Activated CD8-positive, alpha-beta memory T cell treated with anti-CD3 and anti-CD28 coated beads for 36 hours (primary cell): ENCODE measurements around the gene SPATC1L. TPM values are rescaled to one million over a fixed set of nuclear protein-coding genes. Genes with fewer than 3 reads are reported as not detected.
"Not testable (repeated sequence)": the region's sequence is repeated elsewhere in the genome, so short reads cannot be mapped to it uniquely, and the experiment has no call there.

Experiments
- CTCF ChIA-PET: fragments of 350-600 bp; sonication (Branson Sonifier 250); formaldehyde crosslinking; loops from one replicate; lab custom pipeline; 2021; ENCODE audit warnings: antibody characterized with exemption; lab: Charles Lee
- POLR2A ChIA-PET: fragments of 350-600 bp; sonication (Branson Sonifier 250); formaldehyde crosslinking; loops from one replicate; lab custom pipeline; 2021; ENCODE audit warnings: antibody characterized with exemption; lab: Charles Lee
- total RNA-seq, 2 experiments: library from RNA; stranded (reverse); gene quantifications; one replicate each; pipeline ENCODE4 v1.2.3, GENCODE V29; 2021

Gene SPATC1L
- total RNA-seq, 2 experiments from 2014 or later: 5.0 to 5.9 TPM

DNA sequence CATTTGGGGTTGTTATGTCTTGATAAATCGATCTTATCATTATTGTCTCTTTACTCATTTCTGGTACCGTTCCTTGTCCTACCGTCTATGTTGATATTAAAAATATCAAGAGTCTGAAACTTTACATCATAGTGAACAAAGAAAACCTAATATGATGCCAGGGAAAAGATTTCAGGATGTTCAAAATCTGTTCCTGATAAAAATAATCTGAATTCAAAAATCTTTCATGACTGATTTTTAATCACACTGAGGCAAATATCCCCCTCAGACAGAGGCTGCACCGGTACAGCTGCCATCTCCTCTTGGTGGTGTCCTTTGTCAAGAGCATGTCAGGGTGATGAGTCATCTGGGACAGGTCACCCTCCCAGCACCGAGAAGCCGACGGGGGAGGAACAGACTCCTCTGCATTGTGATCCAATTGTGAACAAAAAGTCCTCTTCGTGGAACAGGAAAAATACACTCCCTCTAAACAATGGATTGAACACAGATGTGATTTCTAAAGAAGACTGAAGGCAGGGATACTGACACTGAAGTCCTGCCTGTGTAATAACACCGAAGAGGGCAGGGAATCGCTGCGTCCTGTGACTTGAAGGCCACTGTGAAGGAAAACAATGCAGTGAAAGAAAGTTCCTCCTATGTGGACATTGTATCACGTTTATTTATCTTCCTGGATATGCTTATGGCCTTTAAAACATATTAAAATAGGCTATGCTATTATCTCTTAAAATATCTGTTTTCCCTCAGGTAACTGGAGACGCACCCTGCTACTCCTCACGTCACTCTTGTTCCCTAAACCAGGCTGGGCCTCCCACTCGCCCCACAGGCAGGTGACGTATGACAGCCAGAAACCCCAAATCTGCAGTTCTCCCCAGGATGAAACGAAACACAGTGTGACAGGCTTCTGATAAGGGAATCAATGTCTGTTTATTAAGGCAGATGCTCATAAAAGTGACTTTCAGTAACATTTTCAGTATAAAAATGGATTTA, 4.3 kb upstream of the SPATC1L start:
- CTCF ChIA-PET: no interaction called here
- POLR2A ChIA-PET: no interaction called here

DNA sequence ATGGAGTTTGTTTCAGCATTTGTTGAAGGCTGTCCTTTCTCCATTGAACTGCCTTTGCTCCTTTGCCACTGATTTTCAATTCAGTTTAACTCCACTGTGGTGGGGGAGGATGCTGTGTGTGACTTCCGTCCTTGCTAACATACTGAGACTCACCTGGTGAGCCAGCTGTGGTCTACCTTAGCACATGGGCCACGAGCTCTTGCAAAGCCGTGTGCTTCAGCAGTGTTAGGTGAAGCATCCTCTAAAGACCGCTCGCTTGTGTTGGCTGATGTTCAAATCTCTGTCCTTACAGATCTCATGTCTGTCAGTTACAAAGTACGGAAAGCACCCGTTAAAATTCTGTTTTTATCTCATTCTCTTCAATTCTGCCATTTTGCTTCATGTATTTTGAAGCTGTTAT, 3.6 kb upstream of the SPATC1L start:
- POLR2A ChIA-PET: no interaction called here

DNA sequence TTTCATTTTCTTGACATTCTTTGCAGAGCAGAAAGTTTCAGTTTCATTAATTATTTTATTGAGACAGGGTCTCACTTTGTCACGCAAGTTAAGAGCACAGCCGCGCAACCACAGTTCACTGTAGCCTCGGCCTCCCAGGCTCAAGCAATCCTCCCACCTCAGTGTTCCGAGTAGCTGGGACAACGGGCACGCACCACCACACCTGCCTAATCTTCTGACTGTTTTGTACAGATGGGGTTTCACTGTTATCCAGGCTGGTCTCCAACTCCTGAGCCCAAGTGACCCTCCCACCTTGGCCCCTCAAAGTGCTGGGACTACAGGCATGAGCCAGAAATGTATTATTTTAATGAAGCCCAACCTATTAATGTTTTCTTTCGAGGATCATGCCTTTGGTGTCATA, 3.0 kb upstream of the SPATC1L start:
- ChIA-PET CTCF (no interaction called here), POLR2A (no interaction called here)

More for the DNA sequence above, 3.6 kb upstream of the SPATC1L start:
- CTCF ChIA-PET: no interaction called here

DNA sequence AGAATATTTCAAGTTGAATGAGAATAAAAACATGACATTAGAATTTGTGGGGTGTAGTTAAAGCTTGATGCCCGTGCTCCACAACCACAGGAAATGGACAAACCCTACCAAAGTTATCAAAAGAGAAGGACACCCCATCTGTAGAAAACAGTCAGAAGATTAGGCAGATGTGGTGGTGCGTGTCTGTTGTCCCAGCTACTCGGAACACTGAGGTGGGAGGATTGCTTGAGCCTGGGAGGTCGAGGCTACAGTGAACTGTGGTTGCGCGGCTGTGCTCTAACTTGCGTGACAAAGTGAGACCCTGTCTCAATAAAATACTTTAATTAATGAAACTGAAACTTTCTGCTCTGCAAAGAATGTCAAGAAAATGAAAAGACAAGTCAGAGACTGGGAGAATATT, 1.5 kb upstream of the SPATC1L start:
- POLR2A ChIA-PET: no interaction called here
- CTCF ChIA-PET: interaction anchor here (1.2 kb wide), 1 partner anchor 42 kb away, joined by 4 read pairs; no protein-coding TSS in a partner anchor

DNA sequence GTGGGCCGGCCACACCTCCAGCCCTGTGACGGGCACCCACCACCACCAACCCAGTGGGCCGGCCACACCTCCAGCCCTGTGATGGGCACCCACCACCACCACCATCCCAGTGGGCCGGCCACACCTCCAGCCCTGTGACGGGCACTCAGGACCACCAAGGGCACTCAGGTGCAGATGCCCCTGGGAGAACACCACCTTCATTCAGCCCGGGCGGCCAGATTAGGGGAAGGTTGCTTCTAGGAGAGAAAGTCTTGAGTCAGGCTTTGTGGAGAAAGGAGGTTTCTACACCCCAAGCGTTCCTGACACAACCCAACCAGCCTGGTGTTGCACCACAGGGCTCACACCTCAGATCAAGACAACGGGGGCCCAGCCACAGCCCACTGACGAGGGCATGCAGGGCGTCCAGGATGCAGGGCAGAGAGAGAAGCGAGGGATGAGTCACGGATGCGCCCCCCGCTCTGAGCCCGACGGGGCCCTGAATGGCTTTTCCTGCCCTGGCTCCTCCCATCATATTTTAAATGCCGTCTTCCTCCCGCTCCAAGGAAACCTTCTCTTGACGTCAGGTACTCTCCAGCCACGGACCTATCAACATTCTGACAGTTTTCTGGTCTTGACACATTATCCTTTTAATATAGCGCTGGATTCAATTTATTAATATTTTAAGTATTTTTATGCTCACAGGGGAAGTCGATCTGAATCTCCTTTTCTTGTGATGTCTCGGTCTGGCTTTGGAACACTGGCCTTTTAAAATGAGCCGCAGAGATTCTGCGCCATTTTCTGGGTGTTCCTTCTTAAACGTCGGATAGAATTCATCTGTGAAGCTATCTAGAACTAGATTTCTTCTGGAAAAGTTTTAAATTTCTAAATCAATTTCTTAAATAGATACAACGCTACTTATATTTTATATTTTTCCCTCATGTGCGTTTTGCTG, 631 bp upstream of the SPATC1L start:
- CTCF ChIA-PET: interaction anchor here (1.2 kb wide), 1 partner anchor 41 kb away, joined by 4 read pairs; no protein-coding TSS in a partner anchor
- POLR2A ChIA-PET: no interaction called here

DNA sequence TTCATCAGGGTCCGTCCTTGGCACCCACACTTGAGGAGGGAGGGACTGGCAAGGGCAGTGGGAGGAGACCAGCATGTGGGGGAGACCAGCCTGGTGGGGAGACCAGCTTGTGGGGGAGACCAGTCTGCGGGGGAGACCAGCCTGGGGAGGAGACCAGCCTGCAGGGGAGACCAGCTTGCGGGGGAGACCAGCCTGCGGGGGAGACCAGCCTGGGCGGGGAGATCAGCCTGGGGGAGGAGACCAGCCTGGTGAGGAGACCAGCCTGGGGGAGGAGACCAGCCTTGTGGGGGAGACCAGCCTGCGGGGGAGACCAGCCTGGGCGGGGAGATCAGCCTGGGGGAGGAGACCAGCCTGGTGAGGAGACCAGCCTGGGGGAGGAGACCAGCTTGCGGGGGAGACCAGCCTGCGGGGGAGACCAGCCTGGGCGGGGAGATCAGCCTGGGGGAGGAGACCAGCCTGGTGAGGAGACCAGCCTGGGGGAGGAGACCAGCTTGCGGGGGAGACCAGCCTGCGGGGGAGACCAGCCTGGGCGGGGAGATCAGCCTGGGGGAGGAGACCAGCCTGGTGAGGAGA, 836 bp downstream of the SPATC1L start:
- POLR2A ChIA-PET: interaction anchor here (0.9 kb wide), 1 partner anchor 40 kb away, joined by 6 read pairs; no protein-coding TSS in a partner anchor
- CTCF ChIA-PET: not testable (repeated sequence)

DNA sequence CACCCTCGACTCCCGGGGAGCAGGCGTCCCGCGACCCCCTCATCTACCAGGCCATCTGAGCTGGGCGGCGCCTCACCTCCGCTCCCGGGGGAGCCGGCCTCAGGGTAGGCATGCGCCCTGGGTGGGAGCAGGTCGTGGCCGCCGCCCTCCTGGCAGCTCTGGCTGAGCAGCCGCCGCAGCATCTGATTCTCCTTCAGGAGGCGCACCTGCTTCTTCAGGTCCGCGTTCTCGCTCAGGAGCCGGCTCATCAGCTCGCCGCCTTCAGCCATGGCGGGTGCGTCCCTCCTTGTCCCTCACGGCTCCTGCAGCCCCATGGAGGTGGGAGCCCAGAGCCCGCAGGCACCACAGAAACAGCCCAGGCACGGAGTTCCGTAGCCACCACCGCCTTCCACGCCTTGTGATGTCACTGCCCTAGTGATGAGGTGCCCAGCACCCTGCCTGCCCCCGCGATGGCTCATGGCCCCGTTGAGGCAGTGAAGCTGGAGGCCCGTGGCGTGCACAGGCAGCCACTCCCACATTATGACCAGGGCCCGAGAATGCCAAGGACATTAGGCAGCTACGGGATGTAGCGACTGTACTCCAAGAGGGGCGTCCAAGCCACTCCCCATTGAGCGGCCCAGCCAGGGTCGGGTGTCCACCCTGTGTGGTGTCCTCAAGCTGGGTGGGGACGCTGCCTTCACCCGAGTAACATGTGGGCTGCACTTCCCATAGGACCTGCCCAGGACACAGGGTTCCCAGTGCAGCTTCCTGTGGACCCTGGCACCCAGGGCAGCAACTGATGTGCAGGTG, 1.5 kb downstream of the SPATC1L start:
- CTCF ChIA-PET: no interaction called here
- POLR2A ChIA-PET: interaction anchor here (0.9 kb wide), 1 partner anchor 39 kb away, joined by 6 read pairs; no protein-coding TSS in a partner anchor

DNA sequence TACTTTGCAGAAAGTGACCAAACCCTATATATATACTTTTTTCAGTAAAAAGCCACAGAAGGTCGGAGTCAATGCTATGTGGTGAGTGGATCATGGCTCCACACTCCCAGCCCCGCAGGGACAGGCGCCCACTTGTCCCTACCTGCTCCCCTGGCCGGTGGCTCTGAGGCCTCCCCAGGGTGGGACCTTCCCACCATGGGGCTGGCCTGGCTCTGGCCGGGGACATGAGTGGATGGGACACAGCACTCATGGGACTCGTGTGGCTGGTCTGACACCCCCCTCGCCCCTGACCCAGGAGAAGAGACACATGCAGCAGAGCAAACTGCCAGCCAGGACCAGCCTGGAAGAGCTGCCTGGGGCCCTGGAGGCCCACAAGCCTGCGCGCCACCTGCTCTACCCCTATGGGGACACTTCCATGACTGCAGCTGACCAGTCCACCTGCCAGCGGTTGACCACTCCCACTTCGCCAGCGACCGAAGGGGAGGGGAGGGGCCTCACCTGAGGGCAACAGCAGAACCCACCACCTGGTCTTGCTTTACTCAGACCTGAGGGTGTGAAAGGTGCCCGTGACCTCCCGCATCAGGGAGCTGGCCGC, 2.2 kb downstream of the SPATC1L start:
- POLR2A ChIA-PET: no interaction called here
- CTCF ChIA-PET: no interaction called here

DNA sequence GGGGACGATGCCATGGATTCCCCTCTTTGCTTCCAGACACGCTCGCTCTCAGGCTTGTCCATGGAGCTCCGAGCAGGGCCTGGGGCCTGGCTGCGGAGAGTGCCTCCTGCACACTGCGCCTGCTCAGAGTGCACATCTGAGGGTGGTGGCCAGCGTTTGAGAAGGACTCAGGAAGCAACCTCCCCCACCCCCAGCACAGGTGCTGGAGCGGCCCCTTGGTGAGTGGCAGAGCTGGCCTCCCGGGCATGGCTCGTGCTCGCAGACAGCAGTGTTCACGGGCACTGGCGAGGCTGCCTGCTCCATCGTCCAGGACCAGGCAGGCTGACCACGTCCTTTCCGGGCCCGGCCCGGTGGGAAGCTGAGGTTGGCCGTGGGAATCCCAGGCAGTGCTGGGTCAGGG, 2.8 kb downstream of the SPATC1L start:
- CTCF ChIA-PET: no interaction called here
- POLR2A ChIA-PET: no interaction called here

DNA sequence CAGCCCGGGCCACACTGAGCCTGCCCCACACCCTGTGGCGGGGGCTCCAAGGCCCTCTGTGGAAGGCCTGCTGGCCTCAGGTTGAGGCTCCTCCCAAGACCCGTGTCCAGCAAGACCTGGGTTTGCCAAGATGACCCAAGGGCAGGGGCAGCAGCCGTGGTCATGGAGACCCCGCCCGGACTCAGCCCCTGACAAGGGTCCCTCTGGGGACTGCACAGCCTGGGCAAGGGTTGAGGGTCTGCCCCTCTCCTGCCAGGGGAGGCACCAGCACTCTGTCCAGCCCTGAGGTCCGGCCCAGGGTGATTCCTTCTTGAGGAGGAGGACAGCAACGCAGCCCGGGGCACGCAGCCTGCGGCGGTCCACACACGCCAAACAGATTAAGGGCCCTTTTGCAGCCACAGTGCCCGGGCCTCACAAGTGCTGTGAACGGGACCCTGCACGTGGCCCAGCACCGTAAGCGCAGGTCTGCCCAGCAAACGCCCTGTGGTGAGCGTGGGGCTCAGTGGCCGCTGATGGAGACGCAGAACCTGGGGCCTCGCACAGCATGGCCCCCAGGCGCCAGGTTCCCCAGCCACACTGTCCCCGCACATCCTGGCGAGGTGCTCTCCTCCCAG, 3.4 kb downstream of the SPATC1L start:
- POLR2A ChIA-PET: no interaction called here

DNA sequence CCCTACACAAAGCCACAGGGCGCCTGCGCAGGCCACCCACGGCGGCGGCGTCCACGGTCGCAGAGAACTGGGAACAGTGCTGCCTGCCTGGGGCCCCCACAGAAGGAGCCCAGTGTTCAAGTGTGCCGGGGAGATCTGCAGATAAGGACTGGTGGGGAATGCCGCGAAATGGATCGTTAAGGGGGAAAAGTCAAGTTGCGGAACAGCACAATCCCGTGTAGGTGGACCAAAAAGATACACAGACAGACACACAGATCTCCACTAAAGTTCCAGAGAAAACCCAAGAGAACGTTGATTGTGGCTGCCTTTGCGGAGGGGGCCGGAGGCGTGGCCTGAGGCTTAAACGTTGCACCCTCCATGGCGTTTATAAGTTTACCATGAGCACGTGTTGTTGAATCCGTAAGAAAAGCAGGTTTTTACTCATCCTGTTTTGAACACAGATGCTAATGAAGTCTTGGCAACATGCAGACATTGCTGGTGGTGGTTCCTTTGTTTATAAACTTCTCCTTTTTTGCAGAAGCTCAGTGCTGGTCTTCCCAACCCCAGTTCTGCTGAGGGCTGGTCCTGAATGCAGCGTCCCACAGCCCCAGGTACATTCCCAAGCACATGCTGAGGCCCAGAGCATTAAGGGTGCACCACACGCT, 4.1 kb downstream of the SPATC1L start:
- POLR2A ChIA-PET: no interaction called here

More for the DNA sequence above, 3.4 kb downstream of the SPATC1L start:
- CTCF ChIA-PET: no interaction called here

DNA sequence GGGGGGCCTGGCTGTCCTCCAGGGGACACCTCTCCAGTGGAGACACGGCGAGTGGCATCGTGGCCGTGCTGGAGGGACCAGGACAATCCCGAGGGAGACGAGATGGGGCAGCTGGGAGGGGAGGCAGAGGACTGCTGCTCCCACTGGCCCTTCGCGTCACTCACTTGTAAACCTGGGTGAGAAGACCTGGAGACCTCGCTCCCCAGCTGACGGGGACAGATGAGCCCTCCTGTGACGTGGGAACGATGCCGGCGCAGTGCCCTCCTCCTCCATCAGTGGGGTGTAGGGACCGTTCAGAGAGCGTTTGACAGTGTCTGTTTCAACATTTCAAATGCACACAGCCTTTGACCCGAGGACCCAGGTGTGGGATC, 4.6 kb downstream of the SPATC1L start:
- POLR2A ChIA-PET: no interaction called here
- CTCF ChIA-PET: no interaction called here

More for the DNA sequence above, 4.1 kb downstream of the SPATC1L start:
- CTCF ChIA-PET: no interaction called here

DNA sequence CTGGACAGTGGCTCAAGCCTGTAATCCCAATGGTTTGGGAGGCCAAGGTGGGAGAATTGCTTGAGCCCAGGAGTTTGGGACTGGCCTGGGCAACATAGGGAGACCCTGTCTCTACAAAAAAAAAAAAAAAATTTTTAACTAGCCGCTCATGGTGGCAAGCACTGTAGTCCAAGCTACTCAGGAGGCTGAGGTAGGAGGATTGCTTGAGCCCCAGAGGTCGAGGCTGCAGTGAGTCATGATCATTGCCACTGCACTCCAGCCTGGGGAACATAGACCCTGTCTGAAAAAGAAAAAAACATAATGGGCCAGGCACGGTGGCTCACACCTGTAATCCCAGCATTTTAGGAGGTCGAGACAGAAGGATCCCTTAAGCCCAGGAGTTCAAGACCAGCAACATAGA, 5.3 kb downstream of the SPATC1L start:
- ChIA-PET CTCF (no interaction called here), POLR2A (no interaction called here)

DNA sequence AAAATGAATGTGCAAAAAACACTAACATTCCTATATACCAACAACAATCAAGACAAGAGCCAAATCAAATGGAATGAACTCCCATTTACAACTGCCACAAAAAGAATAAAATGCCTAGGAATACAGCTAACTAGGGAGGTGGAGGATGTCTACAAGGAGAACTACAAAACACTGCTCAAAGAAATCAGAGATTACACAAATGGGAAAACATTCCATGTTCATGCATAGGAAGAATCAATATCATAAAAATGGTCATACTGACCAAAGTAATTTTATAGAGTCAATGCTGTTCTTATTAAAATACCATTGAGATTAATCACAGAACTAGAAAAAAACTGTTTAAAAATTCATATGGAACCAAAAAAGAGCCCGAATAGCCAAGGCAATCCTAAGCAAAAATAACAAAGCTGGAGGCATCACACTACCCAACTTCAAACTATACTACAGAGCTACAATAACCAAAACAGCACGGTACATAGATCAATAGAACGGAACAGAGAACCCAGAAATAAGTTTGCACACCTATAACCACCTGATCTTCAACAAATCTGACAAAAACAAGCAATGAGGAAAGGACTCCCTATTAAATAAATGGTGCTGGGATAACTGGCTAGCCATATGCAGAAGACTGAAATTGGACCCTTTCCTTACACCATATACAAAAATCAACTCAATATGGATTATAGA, 7.7 kb downstream of the SPATC1L start:
- CTCF ChIA-PET, POLR2A ChIA-PET: not testable (repeated sequence)

DNA sequence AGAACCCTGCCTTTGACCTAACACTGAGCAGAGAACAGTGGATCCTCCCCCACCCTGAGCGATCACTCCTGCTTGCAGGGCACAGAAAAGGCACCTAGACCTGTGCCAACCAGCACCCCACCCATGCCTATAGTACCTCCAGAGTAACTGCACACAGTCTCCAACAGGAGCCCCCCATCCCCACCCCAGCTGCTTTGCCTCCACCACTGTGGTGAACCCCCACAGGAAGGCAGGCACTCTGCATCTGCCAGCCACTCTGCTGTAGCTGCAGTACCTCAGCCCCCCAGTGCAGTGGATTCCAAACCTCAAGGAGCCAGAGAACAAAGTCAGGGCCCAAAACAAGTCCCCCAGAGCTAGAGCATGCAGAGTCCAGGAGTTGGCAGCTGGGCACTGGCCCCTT, 10.7 kb downstream of the SPATC1L start:
- CTCF ChIA-PET: no interaction called here
- POLR2A ChIA-PET: no interaction called here

DNA sequence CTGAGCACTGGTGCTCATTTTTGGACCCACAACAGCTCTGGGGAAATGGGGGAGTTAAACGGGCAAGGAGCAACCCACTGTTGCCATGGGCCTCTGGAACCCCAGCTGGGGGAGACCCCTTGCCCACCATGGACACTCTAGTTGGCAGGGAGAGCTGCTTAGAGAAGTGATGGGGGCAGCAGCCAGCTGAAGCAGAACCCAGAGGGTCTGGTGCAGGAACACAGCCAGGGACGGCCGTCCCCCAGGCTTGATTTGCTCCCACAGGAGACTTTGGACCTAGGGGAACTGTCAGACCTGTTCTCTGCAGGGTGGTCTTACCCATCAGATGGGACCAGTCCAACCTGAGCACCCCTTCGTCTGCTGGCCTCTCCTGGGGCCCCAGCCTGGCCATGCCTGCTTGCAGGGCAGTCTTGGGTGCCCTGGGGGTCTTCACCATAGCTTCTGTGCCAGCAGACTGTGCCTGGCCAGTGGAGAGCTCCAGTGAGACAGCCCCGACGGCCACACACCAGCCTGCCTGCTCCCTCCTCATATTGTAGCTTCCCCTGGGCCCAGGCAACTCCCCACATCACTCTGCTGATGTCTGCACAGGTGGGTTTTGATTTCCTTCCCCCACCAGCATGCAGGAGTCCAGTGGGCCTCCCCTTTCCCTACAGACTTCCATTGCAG, 11.3 kb downstream of the SPATC1L start:
- POLR2A ChIA-PET: no interaction called here
- CTCF ChIA-PET: no interaction called here
